UCSD-AML1 (cell line): ENCODE results near the gene MPZ.

Experiments
- DNase-seq: peaks from one replicate; lab custom pipeline; 2025; ENCODE audit not compliant: unreplicated experiment; lab: John Stamatoyannopoulos, UW

MPZ gene

DNA sequence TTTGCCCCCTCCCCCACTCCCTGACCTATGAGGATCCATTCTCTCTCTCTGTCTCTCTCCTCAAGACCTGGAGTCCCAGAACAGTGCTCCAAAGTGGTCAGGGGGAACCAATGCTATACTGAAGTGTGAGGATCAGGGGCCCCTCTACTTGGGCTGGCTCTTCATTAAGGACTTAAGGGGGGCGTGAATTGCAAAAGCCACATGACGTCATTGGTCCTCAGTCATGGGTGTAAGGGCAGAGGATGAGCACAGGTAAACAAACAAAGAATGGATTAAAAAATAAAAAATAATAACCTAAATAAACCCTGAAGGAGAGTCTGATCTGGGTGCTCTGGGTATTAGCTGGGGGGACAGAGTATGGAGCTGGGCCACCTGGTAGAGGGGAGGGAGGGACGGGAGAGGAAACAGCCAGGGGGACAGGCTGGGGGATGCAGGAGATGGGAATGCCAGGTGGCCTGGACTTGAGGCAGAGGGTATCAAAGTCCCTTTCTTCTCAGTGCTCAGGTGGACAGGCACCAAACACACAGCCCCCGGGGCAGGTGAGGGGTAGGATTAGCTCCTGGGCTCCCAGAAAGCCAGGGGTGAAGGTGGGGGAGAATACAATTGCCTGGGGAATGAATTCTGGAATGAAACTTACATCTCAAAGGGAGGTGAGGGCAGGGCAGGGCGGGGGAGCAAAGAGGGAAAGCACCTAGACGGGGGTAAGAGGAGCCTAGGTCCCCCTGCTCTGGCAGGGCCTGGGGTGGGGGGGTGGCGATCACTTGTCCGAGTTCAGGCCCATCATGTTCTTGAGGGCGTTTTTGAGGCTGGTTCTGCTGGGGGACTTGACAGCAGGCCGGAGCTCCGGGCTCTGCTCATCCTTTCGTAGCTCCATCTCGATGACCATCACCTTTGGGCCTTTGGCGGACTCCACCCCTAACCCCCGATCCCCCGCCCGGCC, 4.6 kb downstream of the MPZ start:
- no peak for DNase-seq

DNA sequence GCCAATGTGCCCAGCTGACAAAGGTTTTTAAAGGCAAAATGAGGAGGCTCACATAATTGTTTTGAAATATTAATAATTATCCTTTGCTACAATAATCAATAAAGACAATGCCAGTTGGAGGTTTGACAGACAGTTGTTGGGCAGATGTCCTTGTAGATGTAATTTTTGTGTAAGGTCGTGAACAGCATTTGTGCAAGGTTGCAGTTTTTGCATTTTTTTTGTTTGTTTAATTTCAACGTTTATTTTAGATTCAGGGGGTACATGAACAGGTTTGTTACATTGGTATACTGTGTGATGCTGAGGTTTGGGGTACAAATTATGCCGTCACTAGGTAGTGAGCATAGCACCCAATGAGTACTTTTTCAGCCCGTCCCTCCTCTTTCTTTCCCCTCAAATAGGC, 9.3 kb downstream of the MPZ start:
- no peak for DNase-seq

DNA sequence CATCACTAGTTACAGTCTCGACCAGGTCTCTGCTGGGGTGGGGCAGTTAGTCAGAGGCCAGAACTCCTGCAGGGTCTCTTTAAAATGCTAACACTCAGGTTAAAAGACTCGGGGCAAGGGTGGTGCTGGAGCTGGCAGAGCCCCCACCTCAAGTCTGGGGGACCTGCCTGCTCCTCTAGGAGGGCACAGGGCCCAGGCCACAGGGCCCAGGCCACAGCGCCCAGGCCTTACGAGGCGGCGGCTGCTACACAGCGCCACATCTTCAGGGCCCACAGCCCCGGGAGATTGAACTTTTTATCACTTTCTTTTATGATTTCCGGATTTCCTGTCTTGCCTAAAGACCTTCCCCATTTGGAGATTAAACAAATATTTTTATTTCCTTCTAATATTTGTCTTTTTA, 10.4 kb downstream of the MPZ start:
- peak; percentile 19 for DNase-seq

DNA sequence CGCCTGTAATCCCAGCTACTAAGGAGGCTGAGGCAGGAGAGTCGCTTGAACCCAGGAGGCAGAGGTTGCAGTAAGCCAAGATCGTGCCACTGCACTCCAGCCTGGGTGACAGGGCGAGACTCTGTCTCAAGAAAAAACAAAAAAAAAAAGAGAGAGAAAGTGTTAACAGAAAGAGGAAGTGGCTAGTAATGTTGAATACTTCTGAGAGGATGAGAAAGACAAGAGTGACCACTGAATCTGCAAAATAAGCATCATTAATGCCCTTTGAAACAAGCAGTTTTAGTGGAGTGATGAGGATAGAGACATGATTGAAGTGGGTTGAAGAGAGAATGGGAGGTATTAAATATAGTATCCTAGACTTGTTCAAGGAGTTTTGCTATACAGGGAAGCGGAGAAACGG, 11.7 kb downstream of the MPZ start:
- DNase-seq, result no peak

DNA sequence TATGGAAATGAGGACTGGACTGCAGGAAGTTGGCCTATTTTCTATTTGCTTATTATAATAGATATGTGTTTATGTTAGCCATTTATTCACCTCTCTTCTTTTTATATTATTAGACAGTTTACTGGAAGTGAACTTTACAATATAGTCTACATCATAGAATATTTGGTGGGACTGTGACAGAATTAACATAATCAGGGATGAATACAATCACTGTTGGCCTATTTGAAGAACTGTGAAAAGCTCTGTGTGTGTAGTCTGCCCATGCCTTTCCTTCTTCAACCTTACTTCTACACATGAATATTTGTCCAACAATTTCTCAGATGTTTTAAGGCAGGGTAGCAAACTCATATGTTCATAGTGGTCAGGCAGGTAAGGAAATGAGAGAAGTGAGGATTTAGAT, 12.4 kb downstream of the MPZ start:
- no peak for DNase-seq

DNA sequence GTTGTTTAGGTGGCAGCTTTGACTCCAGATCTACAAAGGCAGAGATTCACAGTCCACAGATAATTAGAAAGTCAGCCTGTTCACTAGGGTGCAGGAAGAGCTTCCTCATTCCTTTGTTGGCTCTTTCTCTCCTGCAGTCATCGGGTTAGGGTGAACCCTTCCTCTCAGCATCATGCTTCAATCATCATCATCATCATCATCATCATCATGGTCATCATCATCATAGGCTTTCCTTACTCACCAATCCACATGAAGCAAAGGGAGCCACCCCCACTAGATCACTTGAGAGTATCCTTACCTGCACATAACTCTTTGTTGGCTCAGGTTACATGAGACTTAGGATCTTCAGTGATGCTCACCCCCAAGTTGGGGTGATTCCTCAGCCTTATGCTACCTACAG, 19.0 kb downstream of the MPZ start:
- no peak for DNase-seq

DNA sequence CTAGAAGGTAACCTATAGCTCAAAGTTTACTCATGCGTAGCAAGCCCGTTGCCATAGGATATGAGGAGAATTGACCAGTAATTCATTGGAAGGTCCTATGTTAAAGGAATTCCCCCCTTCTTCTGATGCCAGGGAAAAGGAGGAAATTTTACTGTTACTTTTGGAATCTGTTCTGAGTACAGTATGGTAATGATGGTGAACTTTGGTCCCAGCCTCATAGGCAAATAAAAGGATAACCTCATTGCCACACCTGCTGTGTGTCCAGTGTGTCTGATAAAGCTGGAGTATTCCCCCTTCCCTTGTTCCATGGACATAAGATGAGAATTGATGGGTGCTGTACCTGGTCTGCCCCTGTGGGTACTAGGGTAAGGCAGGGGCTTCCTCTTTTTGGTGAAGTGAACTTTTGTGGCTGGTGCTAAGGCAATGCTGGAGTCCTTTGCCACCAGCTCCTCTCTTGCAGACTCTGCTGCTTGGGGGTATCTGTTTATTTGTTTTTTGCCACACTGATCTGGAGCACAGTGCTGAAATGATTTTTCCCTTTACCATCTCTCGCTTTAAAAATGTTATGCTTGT, 22.2 kb downstream of the MPZ start:
- DNase-seq, result no peak

DNA sequence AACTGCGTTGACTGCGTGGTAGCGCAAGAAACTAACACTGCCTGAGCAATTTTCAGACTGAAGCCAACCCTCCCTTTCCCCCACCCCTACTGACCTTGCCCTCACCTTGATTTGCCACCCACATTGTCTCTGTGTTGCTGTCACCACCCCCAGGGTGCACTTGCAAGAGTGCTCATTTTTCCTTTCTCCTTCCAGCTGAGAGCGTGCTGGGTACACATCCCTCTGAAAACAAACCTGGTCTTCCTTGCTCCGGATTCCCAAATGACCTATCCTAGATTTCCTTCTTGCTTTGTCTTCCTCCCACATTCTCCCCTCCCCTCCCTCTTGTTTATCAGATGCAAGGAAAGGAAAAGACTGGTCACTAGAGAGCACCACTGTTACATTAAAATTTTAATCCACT, 24.2 kb downstream of the MPZ start:
- DNase-seq, result no peak

DNA sequence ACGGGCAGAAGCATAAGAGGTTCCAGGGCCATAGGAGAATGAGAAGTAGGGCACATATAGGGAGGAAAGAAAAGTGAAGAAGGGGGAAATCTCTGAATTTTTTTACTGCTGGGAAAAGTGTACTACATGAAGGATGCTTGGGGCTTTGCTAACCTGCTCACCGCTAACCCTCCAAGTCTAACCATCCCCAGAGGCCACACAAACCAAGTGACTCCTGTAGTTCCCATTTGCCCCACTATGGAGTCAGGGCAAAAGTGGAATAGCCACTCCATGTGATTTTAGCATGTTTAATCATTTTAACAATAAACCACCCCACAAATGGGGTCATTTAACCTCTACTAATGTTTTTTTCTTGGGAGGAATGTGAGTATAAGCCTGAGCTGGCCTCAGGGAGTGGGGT, 24.7 kb downstream of the MPZ start:
- DNase-seq, result no peak

DNA sequence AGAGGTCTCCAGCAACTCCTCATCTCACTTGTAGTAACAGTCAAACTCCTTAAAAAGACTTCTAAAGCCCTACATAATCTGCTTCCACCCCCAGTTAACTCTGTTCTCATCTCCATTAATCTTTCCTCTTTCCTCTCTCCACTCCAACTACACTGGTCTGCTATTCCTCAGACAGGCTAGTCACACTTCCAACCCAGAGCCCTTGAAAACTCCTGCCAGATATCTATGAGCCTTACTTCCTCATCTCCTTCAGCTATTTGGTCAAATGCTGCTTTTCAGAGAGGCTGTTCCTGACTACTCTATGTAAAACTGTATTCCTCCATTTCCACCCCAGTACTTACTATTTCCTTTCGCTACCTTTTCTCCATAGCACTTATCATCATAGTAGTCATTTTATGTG, 26.8 kb downstream of the MPZ start:
- no peak for DNase-seq

DNA sequence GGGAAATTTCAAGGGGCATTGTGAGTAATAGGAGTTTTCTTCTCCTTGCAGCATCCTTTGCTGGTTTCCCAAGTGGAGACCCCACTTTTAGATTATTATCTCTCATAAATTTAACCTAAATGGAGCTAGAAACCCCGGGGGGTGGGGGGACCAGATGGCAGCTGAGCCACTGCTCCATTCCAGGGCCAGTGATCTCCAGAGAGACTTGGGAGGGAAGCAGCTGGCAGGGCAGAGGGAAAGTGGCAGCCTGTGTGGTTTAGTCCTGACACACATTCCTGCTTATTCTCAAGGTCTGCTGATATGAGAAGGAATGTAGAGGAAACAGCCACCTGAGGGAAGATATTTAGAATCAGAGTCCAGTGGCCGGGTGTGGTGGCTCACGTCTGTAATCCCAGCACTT, 34.9 kb downstream of the MPZ start:
- DNase-seq, result no peak

DNA sequence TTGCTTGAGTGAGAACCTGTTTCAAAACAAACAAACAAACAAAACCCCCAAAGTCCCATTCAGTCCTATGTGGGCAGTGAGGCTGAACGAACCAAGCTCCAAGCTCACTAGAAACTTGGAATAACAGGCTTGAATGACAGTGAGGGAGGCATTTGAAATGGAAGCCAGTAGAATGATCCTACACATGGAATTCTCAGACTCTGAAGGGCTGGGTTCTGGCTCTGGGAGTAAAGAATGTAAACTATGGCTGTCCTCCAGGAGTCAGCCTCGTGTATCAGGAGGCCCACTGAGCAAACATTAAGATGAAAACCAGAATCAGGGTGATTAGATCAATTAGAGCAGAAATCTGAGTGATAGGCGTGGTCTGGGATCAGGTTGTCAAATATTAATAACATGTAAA, 36.4 kb downstream of the MPZ start:
- no peak for DNase-seq

DNA sequence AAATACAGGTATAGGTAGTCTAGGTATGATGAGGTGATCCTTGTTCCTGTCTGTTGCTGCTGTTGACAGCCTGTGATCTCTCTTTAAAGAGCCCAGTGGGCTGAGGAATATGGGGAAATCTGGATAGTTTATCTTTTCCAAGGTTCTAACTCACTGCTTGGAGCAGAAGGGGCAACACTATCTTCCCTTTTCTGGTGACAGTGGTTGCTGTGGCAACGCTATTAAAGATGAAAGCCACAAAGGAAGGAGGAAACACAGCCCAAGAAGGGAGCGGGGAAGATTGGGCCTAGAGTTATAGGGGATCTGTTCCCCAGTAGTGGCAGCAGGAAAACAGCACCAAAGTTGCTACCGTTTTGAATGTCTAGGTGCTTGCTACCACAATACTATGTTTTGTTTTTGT, 42.4 kb downstream of the MPZ start:
- DNase-seq, result no peak

DNA sequence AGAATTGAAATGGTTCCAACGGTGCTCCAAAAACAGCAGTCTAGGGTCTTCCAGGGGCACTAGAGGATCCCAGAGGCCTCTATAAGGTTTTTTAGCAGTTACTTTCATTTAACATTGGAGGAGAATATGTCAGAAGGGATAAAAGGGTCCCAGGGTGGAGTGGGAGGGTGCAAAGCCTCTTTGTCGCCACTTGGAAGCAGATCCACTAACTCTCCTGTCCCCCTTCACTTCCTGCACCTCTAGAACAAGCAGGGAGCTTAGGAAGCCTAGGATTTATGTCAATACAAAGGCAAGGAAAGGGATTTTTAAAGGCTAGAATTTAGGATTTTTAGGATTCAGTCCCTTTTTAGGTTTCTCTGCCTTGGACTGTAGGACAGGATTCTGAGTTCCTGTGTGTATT, 42.9 kb downstream of the MPZ start:
- no peak for DNase-seq

DNA sequence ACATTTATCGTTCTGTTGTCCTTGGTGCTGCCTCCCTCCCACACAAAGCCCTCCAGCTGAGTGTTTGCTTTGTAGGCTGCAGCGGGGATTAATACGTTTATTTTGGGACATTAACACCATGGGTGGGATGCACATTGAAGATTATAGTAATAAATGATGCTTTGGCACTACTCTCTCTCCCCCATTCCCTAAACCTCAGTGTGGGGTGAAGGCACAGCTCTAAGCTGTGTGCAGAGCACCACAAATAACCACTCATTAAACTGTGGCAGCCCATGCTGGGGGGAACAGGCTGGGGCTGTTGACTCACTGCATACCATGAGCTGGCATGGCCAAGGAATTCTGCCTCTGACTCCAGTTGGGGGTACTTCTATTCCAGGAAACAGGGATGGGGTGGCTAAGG, 43.6 kb downstream of the MPZ start:
- DNase-seq, result no peak

DNA sequence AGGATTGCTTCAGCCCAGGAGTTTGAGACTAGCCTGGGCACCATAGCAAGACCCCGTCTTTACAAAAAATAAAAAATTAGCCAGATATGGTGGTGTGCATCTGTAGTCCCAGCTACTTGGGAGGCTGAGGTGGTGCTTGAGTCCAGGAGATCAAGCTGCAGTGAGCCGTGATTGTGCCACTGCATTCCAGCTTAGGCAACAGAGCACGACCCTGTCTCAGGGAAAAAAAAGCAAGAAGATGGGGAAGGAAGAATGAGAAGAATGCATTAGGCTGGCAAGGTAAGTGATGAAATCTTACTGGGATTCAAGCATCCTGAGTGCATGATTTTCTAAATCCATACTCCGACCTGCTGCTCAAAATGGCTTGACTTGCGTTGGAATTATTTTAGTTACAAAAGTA, 44.5 kb downstream of the MPZ start:
- DNase-seq, result no peak

DNA sequence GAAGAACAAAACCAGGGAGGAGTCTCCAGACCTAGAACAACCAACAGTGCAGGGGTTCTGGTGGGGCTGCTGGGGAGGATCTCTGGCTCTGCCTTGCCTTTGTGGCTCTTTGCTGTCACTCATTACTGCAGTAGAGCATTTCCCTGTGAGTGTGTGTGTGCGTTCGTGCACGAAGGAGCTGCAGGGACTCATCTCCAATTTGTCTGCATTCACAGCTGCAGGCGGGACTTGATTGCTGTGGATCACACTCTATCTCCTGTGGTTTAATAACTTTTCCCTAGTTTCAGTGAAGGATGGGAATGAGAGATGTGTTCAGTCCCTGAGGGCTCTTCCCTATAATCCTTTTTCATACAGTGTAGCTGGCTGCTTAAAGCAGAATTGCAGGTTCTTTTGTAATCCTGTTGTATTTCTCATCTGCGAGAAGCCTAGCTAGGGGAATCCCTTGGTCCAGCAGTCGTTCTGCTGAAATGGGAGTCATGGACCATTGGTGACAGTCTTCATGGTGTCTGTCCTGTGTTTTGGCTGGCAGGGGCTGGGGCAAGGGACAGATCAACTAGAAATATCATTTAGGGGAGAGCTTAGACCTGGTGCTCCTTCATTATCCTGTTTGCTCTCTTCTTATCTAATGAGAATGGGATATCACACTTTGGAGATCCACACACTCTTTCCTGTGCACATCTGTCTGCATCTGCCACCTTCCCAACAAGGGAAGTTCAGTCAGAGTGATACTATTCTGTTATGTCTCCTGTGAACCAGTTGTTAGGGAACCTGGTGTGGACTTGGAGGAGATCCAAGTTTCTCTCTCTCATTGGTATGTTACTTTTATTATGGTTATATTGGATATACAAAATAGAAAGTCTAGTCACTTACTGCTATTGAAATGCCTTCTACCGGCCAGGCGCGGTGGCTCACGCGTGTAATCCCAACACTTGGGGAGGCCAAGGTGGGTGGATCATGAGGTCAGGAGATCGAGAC, 48.2 kb downstream of the MPZ start:
- no peak for DNase-seq

DNA sequence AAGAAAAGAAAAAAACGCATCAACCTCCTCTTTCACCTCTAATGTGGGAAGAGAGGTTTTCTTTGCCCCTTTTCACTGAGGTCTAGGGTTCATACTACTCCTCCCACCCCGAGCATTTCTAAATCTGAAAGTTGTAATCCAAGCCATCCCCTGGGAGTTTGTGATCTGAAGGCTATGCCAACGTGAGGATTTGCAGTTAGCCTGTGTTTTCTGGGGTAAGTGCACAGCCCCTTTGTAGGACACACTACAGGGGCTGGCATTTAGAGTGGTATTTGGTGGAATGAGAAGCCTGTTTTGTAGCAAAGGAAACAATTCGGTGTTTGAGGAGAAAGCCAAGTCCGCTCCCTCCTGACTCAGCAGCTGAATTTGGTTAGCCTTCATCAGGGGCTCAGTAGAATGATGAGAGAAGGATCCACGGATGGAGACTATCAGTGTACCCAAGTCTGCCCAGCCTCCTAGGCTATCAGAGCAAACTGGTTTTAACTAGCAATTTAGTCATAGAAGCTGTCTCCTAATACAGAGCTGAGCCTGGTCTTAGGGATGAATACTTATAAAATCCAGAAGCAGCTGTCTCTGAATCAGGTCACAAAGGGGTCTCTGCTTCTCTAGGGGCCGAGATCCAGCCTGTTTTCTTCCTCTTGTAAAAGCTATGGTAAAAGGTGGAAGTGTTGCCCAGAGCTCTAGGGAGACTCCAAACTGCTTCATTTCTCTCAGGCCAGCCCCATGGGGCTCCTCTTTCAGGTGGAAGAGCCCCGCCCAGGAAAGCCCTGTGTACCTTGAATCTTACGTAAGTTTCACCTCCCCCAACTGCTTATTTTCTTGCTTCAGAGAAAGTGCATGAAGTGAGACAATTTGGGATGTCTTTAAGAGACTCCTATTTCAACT, 49.1 kb downstream of the MPZ start:
- DNase-seq, result no peak

DNA sequence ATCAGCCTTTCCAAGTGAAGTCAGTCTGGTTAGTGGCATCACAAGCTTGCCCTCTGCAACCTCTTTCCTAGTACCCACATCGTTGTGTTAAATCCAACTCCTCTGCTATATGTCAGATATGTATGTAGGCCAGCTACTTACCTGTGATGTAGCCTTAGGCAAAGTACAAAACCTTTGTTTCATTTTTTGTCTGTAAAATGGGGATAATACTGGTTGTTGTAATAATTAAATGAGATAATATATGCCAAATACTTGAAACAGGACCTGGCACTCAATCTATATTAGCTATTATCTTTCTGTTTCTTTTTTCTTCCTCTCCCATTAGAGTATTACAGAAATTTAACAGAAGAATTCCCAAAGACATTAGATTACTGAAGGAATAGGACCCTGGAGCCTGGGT, 50.0 kb downstream of the MPZ start:
- DNase-seq, result no peak

DNA sequence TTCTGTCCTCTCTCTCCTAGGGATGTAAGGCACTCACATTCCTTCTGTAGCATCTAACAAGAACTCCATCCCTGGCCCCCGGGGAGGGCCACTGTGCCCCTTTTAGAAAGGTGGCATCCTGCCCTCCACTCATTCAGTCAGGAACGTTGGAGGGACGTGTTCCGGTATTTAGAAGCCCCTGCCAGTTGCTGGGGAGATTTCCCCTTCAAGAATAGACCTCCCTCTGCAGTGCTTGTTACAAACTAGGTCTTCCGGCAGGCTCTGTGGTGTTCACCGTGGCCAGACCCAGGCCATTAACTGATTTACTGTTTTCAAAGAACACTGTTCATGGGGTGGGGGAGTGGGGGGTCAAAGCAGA, 50.4 kb downstream of the MPZ start:
- DNase-seq, result no peak
